ENCODE data around the gene CYP26B1.

The CYP26B1 gene

DNA sequence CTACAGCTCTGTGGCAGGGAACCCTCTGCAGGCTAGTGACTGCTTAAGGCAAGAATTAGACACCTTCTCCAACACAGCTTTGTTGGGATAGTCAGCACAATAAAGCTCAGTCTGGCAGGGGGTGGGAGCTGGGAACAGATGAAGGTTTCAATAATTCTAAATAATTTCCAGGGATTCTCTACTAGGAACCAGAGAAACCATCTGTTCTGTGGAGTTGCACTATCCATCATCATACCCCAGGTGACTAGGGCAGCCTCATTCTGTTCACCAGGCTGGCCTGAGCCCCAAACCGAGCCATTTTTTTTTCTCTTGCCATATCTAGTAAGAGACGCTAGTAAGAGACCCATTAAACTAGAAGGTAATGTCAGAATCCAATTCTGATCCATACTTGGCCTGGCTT is 35.8 kb upstream of the CYP26B1 start:
- TF ChIP-seq EP300 (IDR thresholded peaks at IDR 0.05; ENCODE audit: borderline replicate concordance) (no peak), YY1 (IDR thresholded peaks at IDR 0.05; ENCODE audit: low read depth) (no peak), TAF1 (IDR thresholded peaks at IDR 0.05; ENCODE audit: low read depth) (no peak), CEBPB (IDR thresholded peaks at IDR 0.05) (no peak), NFIC (IDR thresholded peaks at IDR 0.05) (no peak), RAD21 (IDR thresholded peaks at IDR 0.05; ENCODE audit: low read depth) (no peak), TCF12 (IDR thresholded peaks at IDR 0.05; ENCODE audit: low read depth) (no peak), ZBTB7A (IDR thresholded peaks at IDR 0.05; ENCODE audit: low read depth) (no peak), TEAD4 (IDR thresholded peaks at IDR 0.05) (no peak)
- TF ChIP-seq, protein P1, sequence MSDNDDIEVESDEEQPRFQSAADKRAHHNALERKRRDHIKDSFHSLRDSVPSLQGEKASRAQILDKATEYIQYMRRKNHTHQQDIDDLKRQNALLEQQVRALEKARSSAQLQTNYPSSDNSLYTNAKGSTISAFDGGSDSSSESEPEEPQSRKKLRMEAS (IDR thresholded peaks at IDR 0.05), result no peak

DNA sequence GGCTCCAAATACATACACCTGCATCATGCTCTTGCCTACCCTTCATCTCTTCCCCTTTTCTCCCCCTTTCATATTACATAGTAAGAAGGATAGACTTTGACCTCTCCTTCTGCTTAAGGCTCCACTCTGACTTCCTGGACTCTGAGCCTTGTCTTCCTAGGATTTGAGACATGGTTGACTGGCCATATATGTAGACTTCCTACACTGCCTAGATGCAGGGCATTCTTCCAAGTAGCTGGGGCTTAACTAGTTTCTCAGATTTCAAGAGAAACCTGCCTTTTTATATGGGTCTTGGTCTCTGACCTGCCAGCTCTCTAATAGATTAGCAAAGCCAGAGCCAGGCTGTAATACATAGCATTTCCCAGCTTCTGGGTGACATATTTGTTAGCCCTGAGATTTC is 35.4 kb upstream of the CYP26B1 start:
- TF ChIP-seq, protein P2, sequence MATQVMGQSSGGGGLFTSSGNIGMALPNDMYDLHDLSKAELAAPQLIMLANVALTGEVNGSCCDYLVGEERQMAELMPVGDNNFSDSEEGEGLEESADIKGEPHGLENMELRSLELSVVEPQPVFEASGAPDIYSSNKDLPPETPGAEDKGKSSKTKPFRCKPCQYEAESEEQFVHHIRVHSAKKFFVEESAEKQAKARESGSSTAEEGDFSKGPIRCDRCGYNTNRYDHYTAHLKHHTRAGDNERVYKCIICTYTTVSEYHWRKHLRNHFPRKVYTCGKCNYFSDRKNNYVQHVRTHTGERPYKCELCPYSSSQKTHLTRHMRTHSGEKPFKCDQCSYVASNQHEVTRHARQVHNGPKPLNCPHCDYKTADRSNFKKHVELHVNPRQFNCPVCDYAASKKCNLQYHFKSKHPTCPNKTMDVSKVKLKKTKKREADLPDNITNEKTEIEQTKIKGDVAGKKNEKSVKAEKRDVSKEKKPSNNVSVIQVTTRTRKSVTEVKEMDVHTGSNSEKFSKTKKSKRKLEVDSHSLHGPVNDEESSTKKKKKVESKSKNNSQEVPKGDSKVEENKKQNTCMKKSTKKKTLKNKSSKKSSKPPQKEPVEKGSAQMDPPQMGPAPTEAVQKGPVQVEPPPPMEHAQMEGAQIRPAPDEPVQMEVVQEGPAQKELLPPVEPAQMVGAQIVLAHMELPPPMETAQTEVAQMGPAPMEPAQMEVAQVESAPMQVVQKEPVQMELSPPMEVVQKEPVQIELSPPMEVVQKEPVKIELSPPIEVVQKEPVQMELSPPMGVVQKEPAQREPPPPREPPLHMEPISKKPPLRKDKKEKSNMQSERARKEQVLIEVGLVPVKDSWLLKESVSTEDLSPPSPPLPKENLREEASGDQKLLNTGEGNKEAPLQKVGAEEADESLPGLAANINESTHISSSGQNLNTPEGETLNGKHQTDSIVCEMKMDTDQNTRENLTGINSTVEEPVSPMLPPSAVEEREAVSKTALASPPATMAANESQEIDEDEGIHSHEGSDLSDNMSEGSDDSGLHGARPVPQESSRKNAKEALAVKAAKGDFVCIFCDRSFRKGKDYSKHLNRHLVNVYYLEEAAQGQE (IDR thresholded peaks at IDR 0.05; ENCODE audit: low read depth), result no peak
- TF ChIP-seq ZBTB7A (IDR thresholded peaks at IDR 0.05; ENCODE audit: low read depth) (no peak), FOXM1 (IDR thresholded peaks at IDR 0.05; ENCODE audit: borderline replicate concordance, low read depth) (no peak), TCF12 (IDR thresholded peaks at IDR 0.05; ENCODE audit: low read depth) (no peak), YY1 (IDR thresholded peaks at IDR 0.05; ENCODE audit: low read depth) (no peak), CREB1 (IDR thresholded peaks at IDR 0.05; ENCODE audit: low read depth) (no peak), CEBPB (IDR thresholded peaks at IDR 0.05) (no peak), EP300 (IDR thresholded peaks at IDR 0.05; ENCODE audit: borderline replicate concordance) (peak; percentile 47; the same call in 1 of the 2 replicates), RAD21 (IDR thresholded peaks at IDR 0.05; ENCODE audit: low read depth) (0 out of 2 replicates have a peak, but pooled peaks have one; percentile 10), NFIC (IDR thresholded peaks at IDR 0.05) (peak; percentile 82), TAF1 (IDR thresholded peaks at IDR 0.05; ENCODE audit: low read depth) (no peak), TEAD4 (IDR thresholded peaks at IDR 0.05) (peak; percentile 34; the same call in 1 of the 2 replicates), EGR1 (IDR thresholded peaks at IDR 0.05) (no peak)
- TF ChIP-seq, protein P1 (IDR thresholded peaks at IDR 0.05), result no peak
- TF ChIP-seq, protein P3, sequence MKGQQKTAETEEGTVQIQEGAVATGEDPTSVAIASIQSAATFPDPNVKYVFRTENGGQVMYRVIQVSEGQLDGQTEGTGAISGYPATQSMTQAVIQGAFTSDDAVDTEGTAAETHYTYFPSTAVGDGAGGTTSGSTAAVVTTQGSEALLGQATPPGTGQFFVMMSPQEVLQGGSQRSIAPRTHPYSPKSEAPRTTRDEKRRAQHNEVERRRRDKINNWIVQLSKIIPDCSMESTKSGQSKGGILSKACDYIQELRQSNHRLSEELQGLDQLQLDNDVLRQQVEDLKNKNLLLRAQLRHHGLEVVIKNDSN (IDR thresholded peaks at IDR 0.05), result no peak

DNA sequence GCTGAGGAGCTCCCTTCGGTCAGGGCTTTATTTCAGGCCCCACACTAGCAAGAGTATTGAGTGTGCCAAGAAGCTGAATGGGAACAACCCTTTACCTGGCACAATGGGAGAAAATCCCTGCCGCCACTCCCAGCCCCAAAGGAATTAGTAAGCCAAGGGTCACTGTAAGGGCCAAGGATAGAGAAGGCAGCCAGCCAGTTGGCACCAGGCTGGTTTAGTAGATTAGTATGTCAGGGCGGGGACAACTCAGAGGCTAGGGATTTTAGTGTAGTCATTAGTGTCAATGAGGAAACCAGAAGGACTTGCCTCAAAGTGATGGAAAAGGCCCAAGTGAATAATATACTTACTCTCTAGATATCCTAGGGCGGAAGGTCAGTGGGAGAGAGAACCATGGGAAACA is 34.9 kb upstream of the CYP26B1 start:
- TF ChIP-seq RAD21 (IDR thresholded peaks at IDR 0.05; ENCODE audit: low read depth) (no peak), NFIC (IDR thresholded peaks at IDR 0.05) (peak; percentile 78)

DNA sequence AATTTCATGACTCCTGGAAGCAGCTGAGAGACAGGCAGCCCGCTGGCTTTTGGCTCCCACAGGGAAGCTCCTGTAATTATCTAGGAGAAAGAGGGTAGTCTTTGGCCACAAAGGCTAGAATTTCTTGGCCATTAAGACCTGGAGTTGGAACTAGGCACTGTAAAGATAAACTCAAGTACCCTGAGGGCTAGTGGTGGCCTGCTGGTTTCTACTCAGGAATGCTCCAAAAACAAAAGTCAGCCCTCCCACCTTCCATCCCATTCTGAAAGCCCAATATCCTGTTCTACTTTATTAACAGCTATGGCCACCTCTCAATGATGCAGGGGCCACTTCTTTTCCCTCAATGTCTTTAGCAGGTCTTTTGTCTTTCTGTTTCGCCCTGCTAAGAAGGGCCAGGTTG is 34.0 kb upstream of the CYP26B1 start:
- TF ChIP-seq NFIC (IDR thresholded peaks at IDR 0.05) (no peak), RAD21 (IDR thresholded peaks at IDR 0.05; ENCODE audit: low read depth) (no peak), TEAD4 (IDR thresholded peaks at IDR 0.05) (no peak), CEBPB (IDR thresholded peaks at IDR 0.05) (no peak), EGR1 (IDR thresholded peaks at IDR 0.05) (no peak), EP300 (IDR thresholded peaks at IDR 0.05; ENCODE audit: borderline replicate concordance) (no peak), CREB1 (IDR thresholded peaks at IDR 0.05; ENCODE audit: low read depth) (no peak), TAF1 (IDR thresholded peaks at IDR 0.05; ENCODE audit: low read depth) (no peak), ZBTB7A (IDR thresholded peaks at IDR 0.05; ENCODE audit: low read depth) (no peak), TCF12 (IDR thresholded peaks at IDR 0.05; ENCODE audit: low read depth) (no peak), YY1 (IDR thresholded peaks at IDR 0.05; ENCODE audit: low read depth) (no peak), FOXM1 (IDR thresholded peaks at IDR 0.05; ENCODE audit: borderline replicate concordance, low read depth) (no peak)
- TF ChIP-seq, protein P3 (IDR thresholded peaks at IDR 0.05), result no peak
- TF ChIP-seq, protein P2 (IDR thresholded peaks at IDR 0.05; ENCODE audit: low read depth), result no peak
- TF ChIP-seq, protein P1 (IDR thresholded peaks at IDR 0.05), result no peak

DNA sequence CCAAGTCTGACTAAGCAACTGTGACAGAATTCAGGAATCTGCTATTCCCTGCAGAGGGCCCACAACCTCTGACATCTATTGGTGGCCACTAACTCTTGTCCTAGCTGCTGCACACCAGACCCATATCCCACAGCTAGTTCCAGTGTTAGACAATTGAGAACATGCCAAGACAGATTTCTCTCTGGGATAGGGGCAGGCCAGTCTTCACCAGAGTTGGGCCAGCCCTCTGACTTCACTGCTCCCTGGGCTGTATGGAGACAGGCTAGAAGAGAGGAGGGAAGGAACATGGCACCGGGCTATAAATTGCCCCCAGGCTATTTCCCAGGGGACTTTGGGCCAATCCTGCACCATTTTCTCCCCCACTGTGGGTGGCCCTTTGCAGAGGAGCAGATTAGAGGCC is 32.7 kb upstream of the CYP26B1 start:
- TF ChIP-seq EP300 (IDR thresholded peaks at IDR 0.05; ENCODE audit: borderline replicate concordance), result no peak
- TF ChIP-seq CEBPB (IDR thresholded peaks at IDR 0.05), result no peak
- TF ChIP-seq CREB1 (IDR thresholded peaks at IDR 0.05; ENCODE audit: low read depth), result no peak
- TF ChIP-seq, protein P3 (IDR thresholded peaks at IDR 0.05), result no peak
- TF ChIP-seq YY1 (IDR thresholded peaks at IDR 0.05; ENCODE audit: low read depth), result no peak
- TF ChIP-seq ZBTB7A (IDR thresholded peaks at IDR 0.05; ENCODE audit: low read depth), result no peak
- TF ChIP-seq NFIC (IDR thresholded peaks at IDR 0.05), result no peak
- no peak for TF ChIP-seq TAF1 (IDR thresholded peaks at IDR 0.05; ENCODE audit: low read depth)
- TF ChIP-seq, protein P1 (IDR thresholded peaks at IDR 0.05), result no peak
- TF ChIP-seq TCF12 (IDR thresholded peaks at IDR 0.05; ENCODE audit: low read depth), result no peak
- TF ChIP-seq FOXM1 (IDR thresholded peaks at IDR 0.05; ENCODE audit: borderline replicate concordance, low read depth), result no peak
- TF ChIP-seq RAD21 (IDR thresholded peaks at IDR 0.05; ENCODE audit: low read depth), result no peak
- TF ChIP-seq, protein P2 (IDR thresholded peaks at IDR 0.05; ENCODE audit: low read depth), result no peak
